NT2/D1 (cell line): ENCODE data around the gene MTHFD1.

ENCODE experiments used
- SUZ12 ChIP-seq: IDR thresholded peaks from 2 replicates; pipeline ENCODE4 v1.6.1; 2011; ENCODE audit not compliant: insufficient read length, insufficient read depth; ENCODE audit errors: extremely low read depth
- YY1 ChIP-seq: IDR thresholded peaks from 2 replicates; pipeline ENCODE4 v1.6.1; 2011; ENCODE audit not compliant: insufficient read length, insufficient read depth

DNA sequence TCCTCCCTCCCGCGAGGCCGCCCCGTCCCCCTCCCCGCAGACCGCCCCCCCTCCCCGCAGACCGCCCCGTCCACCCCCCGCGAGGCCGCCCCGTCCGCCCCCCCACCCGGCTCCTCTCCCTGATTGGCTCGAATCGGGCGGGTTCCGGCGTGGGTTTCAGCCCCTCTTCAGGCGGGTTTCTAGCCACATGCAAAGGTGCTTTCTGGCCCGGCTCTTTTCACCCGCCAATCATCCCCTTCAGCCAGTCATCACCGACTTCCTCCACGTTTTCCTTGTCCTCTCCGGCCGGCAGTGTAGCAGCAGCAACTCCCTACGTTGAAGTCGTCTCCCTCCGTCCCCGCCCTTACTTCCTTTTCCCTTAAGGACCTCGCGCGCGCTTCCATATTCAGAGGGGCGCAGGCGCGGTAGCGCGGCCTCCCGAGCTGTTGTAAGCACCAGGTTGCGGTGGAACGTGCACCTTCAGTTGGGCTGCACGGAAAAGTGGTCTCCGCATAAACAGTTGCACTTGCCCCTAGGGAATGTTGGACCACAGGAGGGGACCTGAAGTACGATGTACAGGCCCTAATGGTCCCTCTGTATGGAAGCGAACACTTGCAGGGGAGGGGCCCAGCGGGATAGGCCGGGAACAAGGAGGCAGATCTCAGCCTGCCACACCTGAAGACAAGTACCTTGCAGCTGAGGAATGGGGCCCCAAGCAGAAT lies 49.4 kb upstream of the MTHFD1 start:
- TF ChIP-seq YY1: peak; percentile 10
- TF ChIP-seq SUZ12: no peak
